Transverse colon (tissue), 3 donors: ENCODE data around the gene TNFRSF19.

Source experiments
- EP300 ChIP-seq: sonication (generic); formaldehyde crosslinking; IDR thresholded peaks from one replicate; pipeline ENCODE4 v1.6.1; 2017; ENCODE audit warnings: antibody characterized with exemption, low read depth
- TF ChIP-seq, protein P1 (sequence below), 5 experiments: fragments of 200-600 bp in 3 of 5; fragments of 450-650 bp in 2 of 5; sonication (generic) in 3 of 5; IDR thresholded peaks; 1 replicate in 2 of 5; 2 replicates in 3 of 5; pipeline ENCODE4 v1.5.1; 2016 to 2017; ENCODE audit warnings: antibody characterized with exemption in 5 of 5, inconsistent platforms in 3 of 5, mild to moderate bottlenecking in 2 of 5, moderate library complexity in 1 of 5

DNA sequence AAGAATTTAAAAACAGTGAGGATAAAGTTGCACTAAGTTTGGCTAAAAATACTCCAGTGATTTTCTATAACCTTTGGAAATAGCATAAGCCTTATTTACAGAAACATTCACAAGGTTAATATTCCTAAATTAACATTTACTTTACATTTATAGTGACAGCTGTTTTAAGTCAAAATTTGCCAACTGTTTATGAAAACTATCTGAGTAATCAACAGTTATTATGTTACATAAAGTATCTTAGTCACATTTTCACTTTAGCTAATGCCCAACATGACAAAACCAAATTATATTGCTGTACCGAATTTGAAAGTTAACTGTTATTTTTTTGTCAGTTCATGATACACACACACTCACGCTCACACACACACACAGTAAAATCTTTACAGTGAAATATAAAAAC lies 1.2 kb downstream of the TNFRSF19 start:
- TF ChIP-seq, protein P1, sequence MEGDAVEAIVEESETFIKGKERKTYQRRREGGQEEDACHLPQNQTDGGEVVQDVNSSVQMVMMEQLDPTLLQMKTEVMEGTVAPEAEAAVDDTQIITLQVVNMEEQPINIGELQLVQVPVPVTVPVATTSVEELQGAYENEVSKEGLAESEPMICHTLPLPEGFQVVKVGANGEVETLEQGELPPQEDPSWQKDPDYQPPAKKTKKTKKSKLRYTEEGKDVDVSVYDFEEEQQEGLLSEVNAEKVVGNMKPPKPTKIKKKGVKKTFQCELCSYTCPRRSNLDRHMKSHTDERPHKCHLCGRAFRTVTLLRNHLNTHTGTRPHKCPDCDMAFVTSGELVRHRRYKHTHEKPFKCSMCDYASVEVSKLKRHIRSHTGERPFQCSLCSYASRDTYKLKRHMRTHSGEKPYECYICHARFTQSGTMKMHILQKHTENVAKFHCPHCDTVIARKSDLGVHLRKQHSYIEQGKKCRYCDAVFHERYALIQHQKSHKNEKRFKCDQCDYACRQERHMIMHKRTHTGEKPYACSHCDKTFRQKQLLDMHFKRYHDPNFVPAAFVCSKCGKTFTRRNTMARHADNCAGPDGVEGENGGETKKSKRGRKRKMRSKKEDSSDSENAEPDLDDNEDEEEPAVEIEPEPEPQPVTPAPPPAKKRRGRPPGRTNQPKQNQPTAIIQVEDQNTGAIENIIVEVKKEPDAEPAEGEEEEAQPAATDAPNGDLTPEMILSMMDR (IDR thresholded peaks at IDR 0.05): no peak
- no peak for TF ChIP-seq EP300
